ENCODE data around the gene KLK6. TPM values are rescaled to one million over a fixed set of nuclear protein-coding genes. Genes with fewer than 3 reads are reported as not detected.

The KLK6 gene
- not detected in 2 replicates for total RNA-seq
- polyA plus RNA-seq, result 0.11 and 0.12 TPM in 2 replicates
- 0.22 and 0.23 TPM in 2 replicates for polyA plus RNA-seq (2011; cell fraction: cytosol; rRNA removed)
- not detected in 2 replicates for polyA plus RNA-seq (2011; cell fraction: nucleus; rRNA removed)
- polyA plus RNA-seq (2012), result 0.90 and 1.8 TPM in 2 replicates
- not detected in 2 replicates for polyA minus RNA-seq
- not detected for polyA minus RNA-seq (2011; cell fraction: cytosol; rRNA and poly(A)+ RNA removed)
- not detected in 2 replicates for polyA minus RNA-seq (2011; cell fraction: nucleus; rRNA and poly(A)+ RNA removed)
- not detected for Bru-seq, nascent RNA
- not detected for BruChase-seq, experiment 1, labeled RNA remaining after a 6-hour chase
- not detected for BruChase-seq, experiment 2, labeled RNA remaining after a 2-hour chase
- long read RNA-seq, result 0 reads

DNA sequence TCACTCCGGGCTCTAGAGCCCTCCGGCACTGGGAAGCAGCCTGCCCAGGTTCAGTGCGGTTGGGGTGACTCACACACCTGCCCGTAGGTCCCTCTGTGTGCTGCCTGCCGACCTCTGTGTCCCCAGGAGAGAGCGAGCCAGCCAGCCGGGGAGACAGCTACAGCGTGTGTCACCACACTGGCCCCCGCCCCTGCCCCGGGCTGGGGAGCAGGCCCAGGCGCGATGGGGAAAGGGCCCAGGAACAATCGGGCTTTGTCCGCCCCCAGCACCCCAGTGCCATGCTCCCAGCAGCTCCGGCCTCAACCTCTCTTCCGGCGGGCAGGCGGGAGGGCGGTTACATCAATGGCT lies at the start of gene KLK6:
KLK6 (minus strand) TSS at position 179 of the 348 bp plus-strand sequence. CDS start 1,487 bp downstream, outside the sequence.
- POLR2A ChIA-PET, result no interaction called here
- no peak within 1 kb of the TSS for H3K4me3 ChIP-seq (replicated peaks in 1 of 3; ENCODE audit: insufficient read depth in 1 of 3, low read depth in 1 of 3, low read length in 3 of 3)
- dilution Hi-C loops (cut with MboI; ENCODE audit: extremely low pct_ligation_motif_present, low sequenced_read_pairs) (no loop called here), intact Hi-C loops (cut with micrococcal nuclease) (no loop called here)
- H3K27me3 ChIP-seq (ENCODE audit: control insufficient read depth in 2 of 2, insufficient read depth in 2 of 2, low read length in 2 of 2), result no peaks in the 10 kb centered on the region
- DNase-seq (ENCODE audit: low read depth, low spot score) (no peak), FAIRE-seq (no peak)
- no peak for TF ChIP-seq POLR2A (IDR thresholded peaks at IDR 0.05; ENCODE audit: low read depth, low read length)
- TF ChIP-seq JUN (IDR thresholded peaks at IDR 0.05; ENCODE audit: borderline replicate concordance, insufficient read depth, insufficient read length, low read depth), result no peak
- no peak for TF ChIP-seq GATA2 (IDR thresholded peaks at IDR 0.05; ENCODE audit: insufficient read depth, insufficient read length, low read depth, low read length)
- no peaks in the 10 kb centered on the region for H3K9me3 ChIP-seq (replicated peaks; ENCODE audit: control insufficient read depth, insufficient read depth, low read length)
- no peak within 1 kb of the TSS for H3K4me2 ChIP-seq (ENCODE audit: insufficient read depth, low read length)
- CTCF ChIA-PET, result interaction anchor here (1.0 kb wide), 1 partner anchor 48 kb away, joined by 3 read pairs; no protein-coding TSS in a partner anchor
- no peaks in the 10 kb centered on the region for H3K4me1 ChIP-seq (ENCODE audit: control insufficient read depth, extremely low read depth, insufficient read depth, low read length)
- no peak within 1 kb of the TSS for H3K9ac ChIP-seq (replicated peaks; ENCODE audit: extremely low read depth, insufficient read depth, low read length)
- H2AFZ ChIP-seq (ENCODE audit: low read depth, low read length), result no peak within 1 kb of the TSS
- no TSS peak for BruUV-seq (replicated peaks)
- no peaks in the 10 kb centered on the region for H3K9me1 ChIP-seq (replicated peaks; ENCODE audit: control insufficient read depth, extremely low read depth, insufficient read depth, low read length)
- no peak within 1 kb of the TSS for H3K27ac ChIP-seq (ENCODE audit: insufficient read depth, low read depth, low read length)
- no peaks in the 10 kb centered on the region for H3K79me2 ChIP-seq (ENCODE audit: control insufficient read depth, insufficient read depth, low read length)
- H3K36me3 ChIP-seq (ENCODE audit: control insufficient read depth in 2 of 2, extremely low read depth in 1 of 2, insufficient read depth in 2 of 2, low read length in 2 of 2), result no peaks in the 10 kb centered on the region
- no peaks in the 10 kb centered on the region for H4K20me1 ChIP-seq (replicated peaks; ENCODE audit: control insufficient read depth, extremely low read depth, insufficient read depth, low read length)

DNA sequence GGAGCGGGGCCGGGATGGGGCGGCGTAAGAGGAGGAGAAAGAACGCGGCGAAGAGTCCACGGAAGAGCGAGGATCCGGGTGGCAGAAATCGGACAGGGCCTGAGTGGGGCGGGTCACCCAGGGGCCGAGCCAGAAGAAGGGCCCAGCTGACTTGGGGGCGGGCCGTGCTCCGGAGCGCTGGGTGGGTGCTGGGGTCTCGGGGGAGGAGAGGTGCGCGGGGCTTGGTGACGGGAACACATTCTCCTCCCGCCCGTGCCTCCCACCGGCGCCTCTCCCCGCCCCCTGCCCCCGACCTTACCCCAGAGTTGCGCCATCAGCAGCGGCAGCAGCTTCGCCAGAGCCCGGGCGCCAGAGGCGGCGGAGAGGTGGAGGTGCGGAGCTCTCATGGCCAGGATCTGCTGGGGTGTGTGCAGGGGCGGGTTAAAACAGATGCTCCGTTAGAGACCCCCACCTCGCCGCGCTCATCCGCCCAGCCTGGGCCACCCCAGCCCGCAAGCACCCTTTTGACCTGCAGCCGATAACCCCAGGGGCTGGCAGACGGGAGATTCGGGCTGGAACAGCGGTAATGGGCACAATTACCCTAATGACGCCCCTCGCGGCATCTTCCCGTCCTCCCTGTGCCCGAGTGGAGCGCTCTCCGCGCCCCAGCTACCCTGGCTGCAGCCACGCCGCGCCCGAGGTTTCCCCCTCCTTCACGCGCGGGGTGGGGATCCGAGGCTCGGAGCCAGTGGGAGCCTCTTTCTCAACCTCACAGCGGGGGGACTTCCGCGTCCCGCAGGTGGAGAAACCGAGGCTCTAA lies 49.6 kb upstream of the KLK6 start:
- intact Hi-C loops (cut with micrococcal nuclease), result no loop called here
- dilution Hi-C loops (cut with MboI; ENCODE audit: extremely low pct_ligation_motif_present, low sequenced_read_pairs), result no loop called here
- BruUV-seq (replicated peaks), result no TSS peak
- Histone ChIP-seq H3K79me2 (ENCODE audit: control insufficient read depth, insufficient read depth, low read length) (no peaks in the 10 kb centered on the region), H3K4me2 (ENCODE audit: insufficient read depth, low read length) (no peak overlapping the region), H3K27me3 (ENCODE audit: control insufficient read depth in 2 of 2, insufficient read depth in 2 of 2, low read length in 2 of 2) (peaks cover 21 to 25% of the 10 kb centered on the region in 2 experiments), H3K9me3 (replicated peaks; ENCODE audit: control insufficient read depth, insufficient read depth, low read length) (no peaks in the 10 kb centered on the region), H3K27ac (ENCODE audit: insufficient read depth, low read depth, low read length) (no peak overlapping the region), H4K20me1 (replicated peaks; ENCODE audit: control insufficient read depth, extremely low read depth, insufficient read depth, low read length) (no peaks in the 10 kb centered on the region), H3K4me3 (replicated peaks in 1 of 3; ENCODE audit: insufficient read depth in 1 of 3, low read depth in 1 of 3, low read length in 3 of 3) (no peak overlapping the region), H2AFZ (ENCODE audit: low read depth, low read length) (no peak overlapping the region), H3K9ac (replicated peaks; ENCODE audit: extremely low read depth, insufficient read depth, low read length) (no peak overlapping the region), H3K4me1 (ENCODE audit: control insufficient read depth, extremely low read depth, insufficient read depth, low read length) (no peaks in the 10 kb centered on the region), H3K9me1 (replicated peaks; ENCODE audit: control insufficient read depth, extremely low read depth, insufficient read depth, low read length) (no peaks in the 10 kb centered on the region), H3K36me3 (ENCODE audit: control insufficient read depth in 2 of 2, extremely low read depth in 1 of 2, insufficient read depth in 2 of 2, low read length in 2 of 2) (no peaks in the 10 kb centered on the region)
- ChIA-PET POLR2A (no interaction called here), CTCF (interaction anchor here (3.2 kb wide), 1 partner anchor 75 kb away, joined by 11 read pairs; no protein-coding TSS in a partner anchor)
- FAIRE-seq, result no peak
- TF ChIP-seq, protein P1, sequence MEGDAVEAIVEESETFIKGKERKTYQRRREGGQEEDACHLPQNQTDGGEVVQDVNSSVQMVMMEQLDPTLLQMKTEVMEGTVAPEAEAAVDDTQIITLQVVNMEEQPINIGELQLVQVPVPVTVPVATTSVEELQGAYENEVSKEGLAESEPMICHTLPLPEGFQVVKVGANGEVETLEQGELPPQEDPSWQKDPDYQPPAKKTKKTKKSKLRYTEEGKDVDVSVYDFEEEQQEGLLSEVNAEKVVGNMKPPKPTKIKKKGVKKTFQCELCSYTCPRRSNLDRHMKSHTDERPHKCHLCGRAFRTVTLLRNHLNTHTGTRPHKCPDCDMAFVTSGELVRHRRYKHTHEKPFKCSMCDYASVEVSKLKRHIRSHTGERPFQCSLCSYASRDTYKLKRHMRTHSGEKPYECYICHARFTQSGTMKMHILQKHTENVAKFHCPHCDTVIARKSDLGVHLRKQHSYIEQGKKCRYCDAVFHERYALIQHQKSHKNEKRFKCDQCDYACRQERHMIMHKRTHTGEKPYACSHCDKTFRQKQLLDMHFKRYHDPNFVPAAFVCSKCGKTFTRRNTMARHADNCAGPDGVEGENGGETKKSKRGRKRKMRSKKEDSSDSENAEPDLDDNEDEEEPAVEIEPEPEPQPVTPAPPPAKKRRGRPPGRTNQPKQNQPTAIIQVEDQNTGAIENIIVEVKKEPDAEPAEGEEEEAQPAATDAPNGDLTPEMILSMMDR (IDR thresholded peaks at IDR 0.05; ENCODE audit: extremely low read depth in 1 of 2, insufficient read depth in 1 of 2, low read depth in 1 of 2, low read length in 2 of 2), result no peak
- peak; percentile 57 for TF ChIP-seq EZH2 (IDR thresholded peaks at IDR 0.05; ENCODE audit: borderline replicate concordance, low read depth, low read length, severe bottlenecking)
- no peak for TF ChIP-seq GATA2 (IDR thresholded peaks at IDR 0.05; ENCODE audit: insufficient read depth, insufficient read length, low read depth, low read length)
- TF ChIP-seq JUN (IDR thresholded peaks at IDR 0.05; ENCODE audit: borderline replicate concordance, insufficient read depth, insufficient read length, low read depth), result no peak
- DNase-seq (ENCODE audit: low read depth, low spot score), result no peak

All from endothelial cell of umbilical vein (primary cell).